Measurements from ENCODE around the gene TRIM34. TPM values are rescaled to one million over a fixed set of nuclear protein-coding genes. Genes with fewer than 3 reads are reported as not detected.
A peak's percentile ranks its signal among the peaks of the same experiment; 100 is the strongest.
"Not testable (repeated sequence)": the region's sequence is repeated elsewhere in the genome, so short reads cannot be mapped to it uniquely, and the experiment has no call there.

The TRIM34 gene
- total and polyA plus RNA-seq, 10 of the 15 experiments (the other 5 are each of a cell fraction or from before 2014, with no cell fraction given) = 16.7 to 51.4 (median 21.5) TPM

GRCh38 chr11:5682890-5683441 is 58.2 kb downstream of the TRIM34 start:
- H3K9me3 ChIP-seq (replicated peaks; ENCODE audit: control insufficient read depth, insufficient read depth, low read length); DNase-seq (ENCODE audit: low read depth, low spot score); H3K4me1 ChIP-seq (ENCODE audit: control insufficient read depth, insufficient read depth, low read length); H3K4me3 ChIP-seq; H2AFZ ChIP-seq (ENCODE audit: control insufficient read depth, low read depth, low read length); intact Hi-C loops (cut with micrococcal nuclease; ENCODE audit: unreplicated experiment); H3K27ac ChIP-seq (ENCODE audit: control insufficient read depth, insufficient read depth); FAIRE-seq; H4K20me1 ChIP-seq (ENCODE audit: control insufficient read depth, insufficient read depth); H3K4me2 ChIP-seq (ENCODE audit: control insufficient read depth, insufficient read depth); H3K9ac ChIP-seq (ENCODE audit: control insufficient read depth, insufficient read depth, low read length); BruUV-seq (replicated peaks); ATAC-seq; H3K27me3 ChIP-seq (replicated peaks in 1 of 2; ENCODE audit: control insufficient read depth in 2 of 2, insufficient read depth in 2 of 2, low read length in 1 of 2): not testable (repeated sequence)
- H3K36me3 ChIP-seq (ENCODE audit: control insufficient read depth in 2 of 2, insufficient read depth in 2 of 2, low read length in 1 of 2) = peaks cover 0 to 22% of the 10 kb centered on the region in 2 experiments
- peaks cover 25% of the 10 kb centered on the region for H3K79me2 ChIP-seq (ENCODE audit: control insufficient read depth, insufficient read depth, low read length)
- RAD21 ChIA-PET (ENCODE audit: unreplicated experiment) = interaction anchor here (2.4 to 3.4 kb wide), 6 partner anchors 18 to 127 kb away, joined by 11 to 30 read pairs (median 22); partner anchors contain the start of genes OR52N2 and TRIM34
- SMC1A ChIA-PET (ENCODE audit: uncharacterized antibody, unreplicated experiment) = interaction anchor here (2.5 to 3.8 kb wide), 6 partner anchors 17 to 122 kb away, joined by 14 to 52 read pairs (median 33); partner anchors contain the start of gene TRIM34
- in situ Hi-C loops (cut with MboI) = loop anchor here (25.0 kb wide), 2 partner anchors 1821 to 1829 kb away; partner anchors contain the start of genes PPFIBP2 and STIM1
- CTCF ChIA-PET = interaction anchor here (0.7 to 4.3 kb wide), 6 partner anchors 19 to 241 kb away, joined by 3 to 37 read pairs (median 6); no protein-coding TSS in a partner anchor
- WGBS (ENCODE audit: insufficient coverage, insufficient replicate concordance, low lambda C conversion rate, missing lambda C conversion rate) = 85% methylated on average over 20 of the region's 33 CpGs
- POLR2A ChIA-PET = interaction anchor here (0.7 to 2.9 kb wide), 3 partner anchors 50 to 63 kb away, joined by 4 to 28 read pairs (median 4); no protein-coding TSS in a partner anchor

- H3K9me3 ChIP-seq (replicated peaks; ENCODE audit: control insufficient read depth, insufficient read depth, low read length); BruUV-seq (replicated peaks); H2AFZ ChIP-seq (ENCODE audit: control insufficient read depth, low read depth, low read length); H3K4me1 ChIP-seq (ENCODE audit: control insufficient read depth, insufficient read depth, low read length); FAIRE-seq; H4K20me1 ChIP-seq (ENCODE audit: control insufficient read depth, insufficient read depth); DNase-seq (ENCODE audit: low read depth, low spot score); H3K27me3 ChIP-seq (replicated peaks in 1 of 2; ENCODE audit: control insufficient read depth in 2 of 2, insufficient read depth in 2 of 2, low read length in 1 of 2): not testable (repeated sequence)
- in situ Hi-C loops (cut with MboI) = loop anchor here (25.0 kb wide), 2 partner anchors 1821 to 1829 kb away; partner anchors contain the start of genes PPFIBP2 and STIM1
- TF ChIP-seq POLR2A (IDR thresholded peaks at IDR 0.05; ENCODE audit: low read depth, low read length) = peak; percentile 51
- TF ChIP-seq NFYB (IDR thresholded peaks at IDR 0.05; ENCODE audit: insufficient read depth, low read depth, low read length) = peak; percentile 84
- TF ChIP-seq POU2F2 (IDR thresholded peaks at IDR 0.05; ENCODE audit: borderline replicate concordance, low read depth, low read length) = 0 out of 3 replicates have a peak, but pooled peaks have one; percentile 12
- TF ChIP-seq SMAD5 (IDR thresholded peaks at IDR 0.05; ENCODE audit: low read depth) = peak; percentile 40; the same call in 1 of the 2 replicates
- TF ChIP-seq SP1 (IDR thresholded peaks at IDR 0.05; ENCODE audit: low read depth, low read length) = peak; percentile 39
- peak; percentile 78 for TF ChIP-seq POLR2AphosphoS5 (IDR thresholded peaks at IDR 0.05; ENCODE audit: low read length)
- TF ChIP-seq ZBED1 (IDR thresholded peaks at IDR 0.05; ENCODE audit: borderline replicate concordance) = 0 out of 2 replicates have a peak, but pooled peaks have one; percentile 1
- Histone ChIP-seq H3K36me3 (ENCODE audit: control insufficient read depth in 2 of 2, insufficient read depth in 2 of 2, low read length in 1 of 2) (peaks cover 0 to 16% of the 10 kb centered on the region in 2 experiments; a peak in 2 of 4 replicates), H3K4me3 (peak overlapping the region; percentile 87), H3K79me2 (ENCODE audit: control insufficient read depth, insufficient read depth, low read length) (peaks cover 27% of the 10 kb centered on the region), H3K9ac (ENCODE audit: control insufficient read depth, insufficient read depth, low read length) (peak overlapping the region; percentile 78), H3K4me2 (ENCODE audit: control insufficient read depth, insufficient read depth) (peak overlapping the region; percentile 77), H3K27ac (ENCODE audit: control insufficient read depth, insufficient read depth) (peak overlapping the region; percentile 94)
- CTCF ChIA-PET = interaction anchor here (0.7 to 4.3 kb wide), 15 partner anchors 14 to 241 kb away, joined by 3 to 37 read pairs (median 7); partner anchors contain the start of genes OR52N2 and TRIM34
- peak; percentile 9; the same call in 2 of the 3 replicates for ATAC-seq
- intact Hi-C loops (cut with micrococcal nuclease; ENCODE audit: unreplicated experiment) = loop anchor here (1.0 to 2.0 kb wide), 2 partner anchors 59 to 125 kb away; partner anchors contain the start of genes OR52N2 and TRIM34
- RAD21 ChIA-PET (ENCODE audit: unreplicated experiment) = interaction anchor here (1.5 to 3.4 kb wide), 12 partner anchors 17 to 208 kb away, joined by 3 to 30 read pairs (median 11); partner anchors contain the start of genes OR52N2 and TRIM34
- SMC1A ChIA-PET (ENCODE audit: uncharacterized antibody, unreplicated experiment) = interaction anchor here (1.0 to 3.8 kb wide), 14 partner anchors 16 to 207 kb away, joined by 3 to 52 read pairs (median 14); partner anchors contain the start of gene TRIM34
- POLR2A ChIA-PET = interaction anchor here (0.7 to 2.9 kb wide), 5 partner anchors 10 to 64 kb away, joined by 4 to 28 read pairs (median 4); no protein-coding TSS in a partner anchor
- 43% methylated on average over 7 of the region's 7 CpGs for WGBS (ENCODE audit: insufficient coverage, insufficient replicate concordance, low lambda C conversion rate, missing lambda C conversion rate)
Measured at GRCh38 chr11:5683620-5684019, 58.8 kb downstream of the TRIM34 start.
